HG03342 (cell line): Measurements from ENCODE around the gene KXD1.
"Not testable (repeated sequence)": the region's sequence is repeated elsewhere in the genome, so short reads cannot be mapped to it uniquely, and the experiment has no call there.

Source experiments
- ATAC-seq: cut with Tn5 transposase; IDR thresholded peaks from one replicate; pipeline ENCODE4 v1.9.1; 2021; ENCODE audit warnings: mild to moderate bottlenecking, moderate library complexity; ENCODE audit not compliant: unreplicated experiment

KXD1 gene

DNA sequence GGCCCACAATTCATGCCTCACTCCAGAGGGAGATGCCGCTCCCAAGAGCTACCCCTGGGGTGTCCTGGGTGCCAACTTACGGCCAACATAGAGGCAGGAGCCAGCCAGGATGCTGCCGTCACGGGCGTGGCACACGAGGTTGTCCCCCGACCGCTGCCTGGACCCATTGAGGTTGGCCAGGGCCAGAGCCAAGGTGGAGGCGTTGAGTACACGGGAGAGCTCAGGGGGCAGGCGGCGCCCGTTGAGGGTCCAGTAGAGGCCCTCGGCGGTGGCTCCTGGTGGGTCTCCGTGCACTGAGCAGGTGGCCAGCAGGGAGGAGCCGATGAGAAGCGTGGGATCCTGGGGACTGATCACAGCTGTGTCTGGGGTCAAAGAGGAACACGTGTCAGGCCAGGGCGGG lies 41.8 kb downstream of the KXD1 start:
- no peak for ATAC-seq

DNA sequence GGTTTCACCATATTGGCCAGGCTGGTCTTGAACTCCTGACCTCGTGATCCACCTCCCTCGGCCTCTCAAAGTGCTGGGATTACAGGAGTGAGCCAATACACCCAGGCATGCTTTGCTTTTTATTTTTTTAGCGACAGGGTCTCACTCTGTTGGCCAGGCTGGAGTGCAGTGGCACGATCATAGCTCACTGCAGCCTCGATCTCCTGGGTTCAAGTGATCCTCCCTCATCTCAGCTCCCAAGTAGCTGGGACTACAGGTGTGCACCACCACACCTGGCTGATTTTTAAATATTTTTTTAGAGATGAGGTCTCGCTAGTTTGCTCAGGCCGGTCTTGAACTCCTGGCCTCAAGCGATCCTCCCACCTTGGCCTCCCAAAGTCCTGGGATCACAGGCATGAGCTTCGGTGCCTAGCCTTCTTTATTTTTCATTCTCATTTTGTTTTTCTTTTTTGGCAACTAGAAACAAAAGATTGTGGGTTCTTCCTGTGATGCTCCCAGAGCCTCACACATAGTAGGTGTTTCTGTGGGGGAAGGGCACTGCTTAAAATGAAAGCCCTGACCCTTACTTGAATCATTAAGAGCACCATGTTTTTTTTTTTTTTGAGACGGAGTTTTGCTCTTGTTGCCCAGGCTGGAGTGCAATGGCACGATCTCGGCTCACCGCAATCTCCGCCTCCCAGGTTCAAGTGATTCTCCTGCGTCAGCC lies 43.2 kb downstream of the KXD1 start:
- not testable (repeated sequence) for ATAC-seq

DNA sequence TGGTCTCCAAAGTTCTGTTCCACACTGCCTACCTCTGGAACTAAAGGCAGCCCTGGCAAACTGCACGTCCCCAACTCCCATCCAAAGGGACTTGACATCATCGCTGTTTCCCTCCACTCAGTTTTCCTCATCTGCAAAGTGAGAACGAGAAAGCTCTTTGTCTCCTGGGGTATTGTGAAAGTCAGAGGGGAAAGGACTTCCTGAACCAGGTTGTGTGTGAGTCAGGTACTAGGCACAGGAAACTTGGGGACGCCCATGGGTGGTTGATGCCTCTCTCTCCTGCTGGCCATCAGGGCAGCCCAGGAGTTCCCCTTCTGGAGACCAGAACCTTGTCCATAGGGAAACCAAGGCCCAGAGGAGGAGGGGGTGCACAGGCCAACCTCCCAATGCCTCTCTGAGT lies 44.2 kb downstream of the KXD1 start:
- ATAC-seq: no peak

DNA sequence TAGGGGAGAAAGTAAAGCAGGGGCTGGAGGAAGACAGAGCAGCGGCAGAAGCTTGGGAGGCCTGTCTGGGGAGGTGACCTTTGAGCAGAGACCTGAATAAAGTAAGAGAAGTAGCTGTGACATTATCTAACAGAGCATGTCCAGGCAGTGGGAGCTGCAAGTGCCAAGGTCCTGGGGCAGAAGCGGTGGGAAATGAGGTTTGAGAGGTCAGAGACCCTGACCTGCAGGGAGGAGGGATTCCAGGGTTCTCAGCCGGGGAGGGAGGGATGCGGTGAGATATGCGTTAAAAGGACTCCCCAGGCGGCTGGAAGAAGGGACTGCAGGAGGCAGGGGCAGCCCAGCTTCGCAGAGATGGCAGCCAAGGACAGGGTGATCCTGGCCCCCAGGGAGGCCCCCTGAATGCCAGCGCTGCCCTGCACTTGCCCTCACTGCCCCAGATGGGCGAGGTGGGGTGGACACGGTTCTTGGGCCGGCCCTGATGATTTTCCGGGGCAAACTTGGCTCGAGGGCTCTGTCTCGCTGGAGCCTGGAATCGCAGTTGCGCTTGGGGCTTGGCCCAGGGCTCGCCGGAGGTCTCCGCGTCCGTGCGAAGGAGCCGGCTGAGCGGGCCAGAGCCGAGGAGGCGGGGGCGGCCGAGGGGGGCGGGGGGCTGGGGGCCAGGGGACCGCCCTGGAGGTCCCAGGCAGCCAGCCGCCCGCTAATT lies 45.7 kb downstream of the KXD1 start:
- ATAC-seq: no peak

DNA sequence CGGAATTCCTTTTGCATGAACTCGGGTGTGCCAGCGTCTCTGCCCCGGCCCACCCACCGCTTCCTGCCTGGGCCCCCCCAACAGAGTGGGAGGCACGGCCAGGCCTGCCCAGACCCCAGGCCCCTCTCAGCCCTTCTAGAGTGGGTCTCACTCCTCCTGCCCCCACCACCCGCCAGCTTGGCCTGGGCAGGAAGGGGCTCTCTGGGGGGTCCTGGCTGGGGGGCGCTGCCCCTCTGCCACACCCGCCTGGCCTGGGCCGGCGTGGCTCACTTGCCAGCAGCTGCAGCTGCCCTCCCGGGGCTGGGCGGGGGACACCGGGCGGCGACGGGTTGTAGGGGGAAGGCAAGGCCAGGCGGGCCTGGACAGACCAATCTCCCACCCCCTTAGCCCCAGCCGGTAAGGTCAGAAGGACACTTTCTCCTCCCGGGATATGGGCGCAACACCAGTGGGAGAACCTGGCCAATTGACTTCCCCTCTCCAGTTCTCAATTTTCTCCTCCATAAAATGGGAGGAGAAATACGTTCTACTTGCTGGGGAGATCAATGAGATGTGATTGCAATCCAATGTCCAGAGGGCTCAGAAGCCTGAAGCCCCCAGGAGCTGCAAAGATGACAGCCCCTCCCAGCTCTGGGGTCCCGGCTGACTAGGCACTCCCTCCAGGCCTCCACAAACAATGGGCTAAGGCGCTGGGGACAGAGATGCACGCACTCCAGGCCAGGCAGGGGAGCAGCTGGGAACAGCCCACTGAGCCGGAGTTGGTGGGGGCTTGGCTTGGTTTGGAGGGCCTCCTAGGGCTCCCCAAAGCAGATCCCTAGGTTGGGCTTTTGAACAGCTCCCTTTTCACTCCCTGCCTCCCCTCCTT lies 46.5 kb downstream of the KXD1 start:
- no peak for ATAC-seq

DNA sequence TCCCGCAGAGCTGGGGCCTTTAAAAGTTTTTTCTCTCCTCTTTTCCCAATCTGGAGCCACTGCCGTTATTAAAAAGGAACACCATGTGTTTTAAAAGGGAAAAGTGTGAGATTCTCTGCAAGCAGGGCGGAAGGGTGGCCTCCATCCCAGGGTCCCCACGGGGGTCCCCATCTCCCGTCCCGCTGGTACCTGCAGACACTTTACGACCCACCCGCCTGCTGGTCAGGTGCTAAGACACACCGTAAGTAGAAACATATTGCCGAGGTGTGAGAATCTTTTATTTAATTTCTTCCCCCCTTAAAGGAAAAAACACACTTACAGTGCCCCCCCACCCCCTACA lies 47.1 kb downstream of the KXD1 start:
- ATAC-seq: no peak

DNA sequence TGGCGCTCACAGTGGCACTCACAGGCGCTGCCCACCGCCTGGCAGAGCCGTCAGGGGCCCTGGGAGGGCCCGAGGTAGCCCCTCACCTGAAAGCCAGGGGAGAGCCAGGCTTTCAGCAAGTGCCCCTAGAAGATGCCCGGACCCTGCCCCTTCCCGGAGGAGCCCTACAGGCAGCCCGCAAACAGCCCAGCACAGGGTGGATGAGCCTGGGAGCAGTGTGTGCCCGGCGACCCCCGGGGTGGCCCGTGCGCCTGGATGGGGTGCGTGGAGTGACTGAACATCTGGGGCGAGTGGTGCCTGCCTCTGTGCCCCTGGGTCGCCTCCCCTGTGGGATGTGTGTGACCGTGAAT lies 47.5 kb downstream of the KXD1 start:
- ATAC-seq: no peak

DNA sequence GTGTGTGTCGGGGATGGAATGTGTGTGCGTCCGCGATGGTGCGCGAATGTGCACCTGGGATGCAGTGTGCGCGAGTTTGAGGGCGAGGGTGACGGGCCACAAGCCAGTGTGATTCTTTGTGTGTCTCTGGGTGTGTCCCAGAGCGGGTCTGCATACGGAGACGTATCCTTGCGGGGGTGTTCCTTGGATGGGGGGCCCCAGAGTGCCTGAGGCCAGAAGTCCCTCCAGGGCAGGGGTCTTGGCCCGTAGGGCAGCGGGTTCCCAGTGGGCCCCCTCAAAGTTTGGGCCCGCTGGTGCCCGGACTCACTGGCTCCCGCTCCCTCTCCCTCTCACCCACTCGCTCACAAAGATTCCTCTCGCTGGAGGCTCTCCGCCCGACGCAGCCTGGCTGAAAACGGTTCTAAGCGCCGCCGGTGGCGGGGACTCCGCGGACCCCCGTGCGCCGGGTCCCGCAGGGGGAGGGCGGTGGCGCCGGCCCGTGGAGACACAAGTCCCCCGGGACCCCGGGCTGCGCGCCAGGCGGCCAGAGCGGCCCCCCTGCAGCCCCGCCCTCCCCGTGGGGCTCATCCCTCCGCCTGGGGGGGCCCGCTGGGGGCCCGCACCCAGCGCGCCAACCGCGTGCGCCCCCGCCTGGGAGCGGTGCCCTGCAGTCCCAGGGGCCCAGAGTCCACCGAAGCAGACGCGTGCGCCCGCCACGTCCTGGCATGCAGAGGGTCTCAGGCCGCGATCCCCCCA lies 48.0 kb downstream of the KXD1 start:
- ATAC-seq: no peak

DNA sequence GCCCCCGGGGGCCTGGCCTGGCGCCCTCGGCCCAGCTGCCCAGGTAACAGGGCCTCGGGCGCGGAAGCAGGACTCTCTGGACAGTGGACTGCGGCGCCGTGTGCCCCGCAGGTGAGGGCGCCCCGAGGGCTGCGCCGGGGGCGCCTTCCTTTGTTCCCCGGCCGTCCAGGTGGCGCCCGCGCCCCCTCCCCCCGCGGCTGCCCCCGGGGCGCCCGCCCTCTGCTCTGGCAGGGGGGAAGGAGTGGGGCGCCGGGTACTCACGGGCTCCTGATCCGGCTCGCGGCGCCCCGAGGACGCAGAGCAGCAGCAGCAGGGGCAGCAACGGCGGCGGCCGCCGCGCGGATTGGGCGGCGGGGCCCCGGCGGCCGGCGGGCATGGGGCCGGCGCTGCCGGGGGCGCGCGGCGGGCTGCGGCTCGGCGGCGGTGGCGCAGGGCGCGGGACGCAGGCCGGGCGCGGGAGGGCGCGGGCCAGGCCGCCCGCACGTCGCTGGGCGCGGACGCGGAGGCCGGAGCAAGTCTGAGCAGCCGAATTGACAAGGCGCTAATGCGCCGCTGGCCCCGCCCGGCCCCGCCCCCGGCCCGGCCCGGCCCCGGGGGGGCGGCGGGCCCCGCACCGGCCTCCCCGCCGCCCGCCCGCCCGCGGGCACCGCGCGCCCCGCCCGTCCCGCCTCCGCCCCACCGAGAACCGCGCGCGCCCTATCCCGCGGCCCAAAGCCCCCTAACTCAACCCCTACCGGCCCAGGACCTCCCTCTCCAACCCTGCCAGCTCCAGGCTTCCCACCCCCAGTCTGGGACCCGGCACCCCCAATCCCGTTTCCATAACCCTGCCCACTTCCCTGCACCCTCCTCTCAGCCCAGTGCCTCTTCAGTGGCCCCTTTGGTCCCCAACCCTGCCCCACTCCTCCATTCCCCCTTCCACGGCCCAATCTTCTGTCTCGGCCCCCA lies 48.9 kb downstream of the KXD1 start, which contains the start of gene CRLF1:
Gene CRLF1 (minus strand): TSS at position 519 of the 945 bp plus-strand sequence. CDS start 143 bp downstream, at position 376.
- ATAC-seq: no peak

DNA sequence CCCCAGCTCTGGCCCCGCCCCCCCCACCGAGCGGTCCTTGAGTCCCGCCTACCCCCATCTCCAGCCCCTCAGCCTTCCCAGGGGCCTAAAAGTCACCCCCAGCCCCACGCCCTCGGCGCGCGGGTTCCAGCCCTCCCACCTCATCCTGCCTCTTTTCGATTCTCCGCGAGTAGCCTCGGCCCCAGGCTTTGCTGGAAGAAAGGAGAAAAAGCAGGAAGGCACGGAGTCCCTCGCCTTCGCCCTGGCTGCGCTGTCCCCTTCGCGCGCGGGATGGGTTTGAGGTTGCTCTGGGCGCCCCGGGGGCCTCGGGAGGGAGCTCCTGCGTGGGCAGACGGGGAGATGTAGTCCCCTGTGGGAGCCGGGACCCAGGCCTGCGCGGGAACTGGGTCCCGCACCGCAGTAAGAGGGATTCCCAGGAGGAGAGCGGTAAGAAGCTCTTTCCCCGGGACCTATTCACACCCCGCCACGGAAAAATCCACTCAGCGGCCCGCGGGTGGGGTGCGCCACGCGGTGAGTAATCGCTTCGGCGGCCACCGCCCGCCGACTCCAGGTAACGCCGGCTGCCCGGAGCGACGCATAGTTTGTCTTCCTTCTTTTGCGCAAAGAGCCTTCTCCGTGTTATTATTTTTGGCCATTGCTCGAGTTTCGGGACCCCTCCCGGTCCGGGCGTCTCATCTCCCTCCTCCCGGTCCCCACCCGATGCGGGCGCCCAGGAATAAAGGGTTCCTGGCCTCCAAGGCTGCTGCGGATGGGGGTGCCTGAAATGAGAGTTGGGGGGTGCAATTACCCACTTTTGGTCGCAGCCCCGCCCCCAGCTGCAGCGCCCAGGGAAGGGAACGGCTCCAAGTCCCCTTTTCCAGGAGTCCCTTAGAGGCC lies 49.8 kb downstream of the KXD1 start:
- no peak for ATAC-seq

DNA sequence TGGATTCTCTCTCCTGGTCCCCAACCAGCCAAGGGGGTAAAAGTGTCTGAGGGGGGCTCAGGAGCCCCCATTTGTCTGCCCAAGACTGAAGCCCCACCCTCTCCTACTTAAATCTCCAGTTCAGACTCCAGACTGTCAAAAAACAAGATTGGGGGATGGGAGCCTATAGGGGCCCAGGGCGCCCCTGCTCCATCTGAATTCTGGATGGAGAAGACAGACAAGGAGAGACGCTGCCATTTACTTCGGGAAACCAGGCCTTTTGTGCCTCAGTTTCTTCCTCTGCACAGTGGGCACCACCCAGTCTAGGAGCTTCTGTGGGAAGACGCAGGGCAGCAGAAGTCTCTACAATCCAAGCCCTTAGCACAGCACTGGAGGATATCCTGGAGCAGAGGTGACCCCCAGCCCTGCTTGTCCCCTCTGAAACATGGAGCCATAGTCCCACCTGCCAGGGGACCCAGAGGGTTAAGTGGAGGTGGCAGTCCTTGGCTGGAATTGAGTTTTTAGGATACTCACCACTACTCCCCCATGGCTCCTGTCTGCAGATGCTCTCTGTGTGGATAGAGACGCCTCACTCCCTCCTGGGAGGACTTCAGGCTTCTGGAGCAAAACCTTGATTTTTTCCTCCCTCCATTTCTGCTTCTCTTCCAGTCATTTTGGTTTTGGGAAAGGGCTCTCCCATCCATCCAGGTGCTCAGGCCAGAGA lies 50.6 kb downstream of the KXD1 start:
- no peak for ATAC-seq

DNA sequence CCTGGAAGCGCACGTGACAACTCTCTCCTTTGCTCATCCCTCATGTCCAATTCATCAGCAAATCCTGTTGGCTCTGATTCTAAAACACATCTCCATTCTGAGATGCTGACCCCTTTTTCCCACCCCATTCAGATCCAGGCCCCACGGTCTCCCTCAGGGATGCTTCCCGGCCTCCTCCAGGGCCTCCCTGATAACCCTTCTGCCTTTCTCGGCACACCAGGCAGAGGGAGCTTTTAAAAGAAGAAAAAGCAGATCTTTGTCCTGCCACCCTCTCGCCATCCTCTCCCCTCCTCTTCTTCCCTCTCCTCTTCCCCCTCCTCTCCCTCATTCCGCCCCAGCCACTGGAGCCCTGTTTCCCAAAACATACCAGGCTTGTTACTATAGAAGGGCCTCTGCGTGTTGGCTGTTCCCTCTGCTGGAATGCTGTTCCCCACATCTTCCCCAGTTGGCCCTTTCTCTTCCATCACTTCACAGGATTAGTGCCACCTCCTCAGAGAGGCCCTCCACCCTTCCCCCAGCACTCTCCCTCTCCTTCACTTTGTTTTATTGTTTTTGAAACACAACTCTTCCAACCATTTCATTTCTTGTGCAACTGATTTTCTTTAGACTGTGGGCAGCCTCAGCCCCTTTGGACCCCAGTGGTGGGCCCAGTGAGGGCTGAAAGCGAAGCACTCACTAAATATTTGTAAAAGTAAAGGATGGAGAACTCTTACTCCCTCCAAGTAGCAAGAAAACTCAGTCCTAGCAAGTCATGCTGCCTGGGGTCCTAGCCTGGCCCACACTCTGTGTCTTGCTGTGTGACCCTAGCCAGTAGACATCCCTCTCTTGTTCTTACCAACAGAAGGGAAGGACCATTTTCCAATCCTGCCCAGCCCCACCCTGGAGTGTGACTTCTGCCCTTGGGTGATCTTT lies 51.4 kb downstream of the KXD1 start:
- ATAC-seq: no peak

DNA sequence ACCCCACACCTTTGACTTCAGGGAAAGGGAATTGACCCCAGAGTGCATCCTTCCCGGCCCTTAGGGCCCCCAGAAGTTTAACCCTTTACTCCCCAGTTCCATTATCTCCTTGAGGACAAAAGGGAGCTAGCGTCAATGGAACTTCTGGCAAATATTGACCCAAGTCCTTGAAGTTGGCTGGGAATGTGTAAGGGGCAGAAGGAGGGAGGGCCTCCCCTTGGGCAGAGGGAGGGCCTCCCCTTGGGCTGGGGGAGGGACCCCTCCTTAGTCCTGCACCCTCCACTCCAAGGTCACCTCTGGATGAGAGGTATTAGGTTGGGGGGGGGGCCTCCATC lies 52.0 kb downstream of the KXD1 start:
- no peak for ATAC-seq

DNA sequence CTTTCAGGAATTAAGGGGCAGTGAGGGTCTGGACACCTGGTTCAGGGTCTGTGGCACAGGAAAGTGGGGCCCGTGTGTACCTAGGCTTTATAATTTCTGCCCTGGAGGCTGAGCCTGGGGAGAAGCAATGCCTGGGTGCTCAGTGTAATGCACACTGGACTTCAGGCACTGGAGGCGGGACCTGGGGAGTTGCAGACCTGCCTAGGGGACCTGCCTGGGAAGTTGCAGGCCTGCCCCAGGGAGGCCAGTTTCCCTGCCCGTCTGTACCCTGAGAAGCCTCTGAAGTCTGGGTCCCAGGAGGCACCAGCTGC lies 52.5 kb downstream of the KXD1 start:
- no peak for ATAC-seq

DNA sequence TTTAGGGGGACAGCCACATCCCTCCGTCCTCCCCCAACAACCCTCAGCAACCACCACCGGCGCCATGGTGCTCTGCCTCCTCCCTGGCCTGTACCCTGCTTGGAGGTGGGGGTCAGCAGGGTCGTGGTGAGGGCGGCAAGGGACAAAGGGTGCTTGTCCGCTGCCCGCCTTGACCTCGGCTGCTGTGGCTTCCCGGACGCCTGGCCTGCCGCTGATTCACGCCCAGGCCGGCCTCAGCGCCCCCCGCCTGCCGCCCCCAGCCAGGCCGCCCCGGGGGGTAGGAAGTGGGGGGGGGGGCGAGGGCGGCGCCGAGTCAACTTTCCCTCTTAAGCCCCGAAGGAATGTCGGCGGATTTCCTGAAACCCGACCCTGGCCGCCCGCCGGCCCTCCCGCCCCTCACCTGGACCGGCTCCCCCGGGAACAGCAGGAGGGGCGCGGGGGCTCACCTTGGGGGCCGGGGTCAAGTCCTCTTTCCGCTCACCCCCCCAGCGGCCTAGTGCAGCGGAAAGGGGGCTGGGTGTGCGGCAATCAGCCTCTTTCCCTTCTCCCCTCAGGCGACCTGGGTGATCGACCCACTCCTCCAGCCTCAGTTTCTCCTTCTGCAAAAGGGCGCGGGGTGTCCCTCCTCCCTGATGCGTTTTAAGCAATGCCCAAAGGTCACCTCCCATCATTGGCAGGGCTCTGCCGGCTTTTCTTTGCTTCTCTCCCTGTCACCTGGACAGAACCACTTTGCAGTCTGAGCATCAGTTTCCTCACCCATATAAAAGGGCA lies 53.1 kb downstream of the KXD1 start:
- ATAC-seq: no peak

DNA sequence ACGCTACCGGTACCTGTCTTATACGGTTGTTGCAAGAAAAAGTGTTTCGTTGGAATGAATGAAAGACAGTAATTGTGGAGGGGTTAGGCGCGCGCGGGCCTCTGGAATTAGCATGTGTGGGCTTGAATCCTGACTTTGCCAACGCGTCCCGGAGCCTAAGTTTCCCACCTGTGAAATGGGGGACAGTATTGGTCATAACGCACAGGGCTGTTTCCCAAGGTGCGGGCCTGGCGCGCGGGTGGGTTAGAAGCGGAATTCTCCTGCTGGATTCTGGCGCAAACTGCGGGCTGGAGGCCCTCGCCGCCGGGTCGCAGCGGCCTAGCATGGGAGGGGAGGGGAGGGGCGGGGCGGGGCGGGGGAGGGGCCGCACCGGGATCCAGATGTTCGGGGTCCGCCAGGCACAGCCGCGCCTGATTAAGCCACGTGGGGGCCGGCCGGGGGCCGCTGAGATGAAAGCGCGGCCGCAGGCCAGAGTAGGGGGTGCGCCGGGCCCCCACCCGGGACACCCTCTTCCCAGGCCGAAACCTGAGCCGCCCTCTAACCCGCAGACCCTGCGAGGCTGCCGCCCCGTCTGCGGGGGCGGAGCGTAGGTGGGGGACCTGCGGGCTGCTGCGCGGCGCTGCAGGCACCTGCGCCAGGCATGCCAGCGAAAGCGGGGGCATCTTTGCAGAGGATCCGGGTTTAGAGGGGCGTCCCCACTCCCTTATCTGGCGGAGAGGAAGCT lies 53.8 kb downstream of the KXD1 start:
- ATAC-seq: no peak
